Measurements from ENCODE around the gene FAT2.
A peak's percentile ranks its signal among the peaks of the same experiment; 100 is the strongest.

FAT2 gene

GRCh38 chr5:151615431-151615830 lies 24.3 kb upstream of the FAT2 start:
- TF ChIP-seq CTCF (IDR thresholded peaks at IDR 0.05; ENCODE audit: low read depth, low read length, missing control alignments) = no peak
- no peak overlapping the region for H3K4me3 ChIP-seq (ENCODE audit: low read depth, low read length)
- no peak for DNase-seq (ENCODE audit: low read depth)

GRCh38 chr5:151614565-151614964 lies 23.4 kb upstream of the FAT2 start:
- no peak for TF ChIP-seq CTCF (IDR thresholded peaks at IDR 0.05; ENCODE audit: low read depth, low read length, missing control alignments)
- DNase-seq (ENCODE audit: low read depth) = no peak
- no peak overlapping the region for H3K4me3 ChIP-seq (ENCODE audit: low read depth, low read length)

GRCh38 chr5:151612689-151613427 lies 21.7 kb upstream of the FAT2 start:
- no peak overlapping the region for H3K4me3 ChIP-seq (ENCODE audit: low read depth, low read length)
- TF ChIP-seq CTCF (IDR thresholded peaks at IDR 0.05; ENCODE audit: low read depth, low read length, missing control alignments) = no peak
- peak; percentile 52 for DNase-seq (ENCODE audit: low read depth)

GRCh38 chr5:151611127-151611775 lies 20.1 kb upstream of the FAT2 start:
- H3K4me3 ChIP-seq (ENCODE audit: low read depth, low read length) = no peak overlapping the region
- TF ChIP-seq CTCF (IDR thresholded peaks at IDR 0.05; ENCODE audit: low read depth, low read length, missing control alignments) = no peak
- no peak for DNase-seq (ENCODE audit: low read depth)

- no peak for TF ChIP-seq CTCF (IDR thresholded peaks at IDR 0.05; ENCODE audit: low read depth, low read length, missing control alignments)
- H3K4me3 ChIP-seq (ENCODE audit: low read depth, low read length) = no peak overlapping the region
- no peak for DNase-seq (ENCODE audit: low read depth)
These were observed 17.4 kb upstream of the FAT2 start for GRCh38 chr5:151608522-151608921.

- no peak overlapping the region for H3K4me3 ChIP-seq (ENCODE audit: low read depth, low read length)
These were observed 16.2 kb upstream of the FAT2 start for GRCh38 chr5:151607304-151607703.

More at GRCh38 chr5:151607304-151607703, 16.2 kb upstream of the FAT2 start:
- no peak for TF ChIP-seq CTCF (IDR thresholded peaks at IDR 0.05; ENCODE audit: low read depth, low read length, missing control alignments)
- no peak for DNase-seq (ENCODE audit: low read depth)

Measured in GM12864 (cell line).